Measurements from ENCODE around the gene SPTAN1. TPM values are rescaled to one million over a fixed set of nuclear protein-coding genes. Genes with fewer than 3 reads are reported as not detected.
"Not testable (repeated sequence)": the region's sequence is repeated elsewhere in the genome, so short reads cannot be mapped to it uniquely, and the experiment has no call there.

SPTAN1 gene
- total RNA-seq, 2 donors from 2014 or later: 277 to 336 TPM

GRCh38 chr9:128638580-128638979 is 86.2 kb downstream of the SPTAN1 start:
- no peak for ATAC-seq
- DNase-seq: no peak
- intact Hi-C loops (cut with DNase I): loop anchor here (5.0 to 10.0 kb wide), 2 partner anchors 44 to 46 kb away; partner anchors contain the start of gene SET (in 1 of the 2)

GRCh38 chr9:128640603-128641002 is 88.2 kb downstream of the SPTAN1 start:
- DNase-seq (no peak), ATAC-seq (no peak)
- intact Hi-C loops (cut with DNase I): no loop called here

GRCh38 chr9:128642675-128643245 is 90.4 kb downstream of the SPTAN1 start:
- no peak for ATAC-seq
- no peak for DNase-seq
- intact Hi-C loops (cut with DNase I): no loop called here

GRCh38 chr9:128643519-128644300 is 91.3 kb downstream of the SPTAN1 start:
- no peak for DNase-seq
- no peak for ATAC-seq
- intact Hi-C loops (cut with DNase I): no loop called here

- ATAC-seq: peak; percentile 68 to 76
- DNase-seq: peak; percentile 58
- intact Hi-C loops (cut with DNase I): not testable (repeated sequence)
These were observed 95.8 kb downstream of the SPTAN1 start for GRCh38 chr9:128648206-128648605.

- intact Hi-C loops (cut with DNase I): no loop called here
- ATAC-seq (no peak), DNase-seq (no peak)
These were observed 99.4 kb downstream of the SPTAN1 start for GRCh38 chr9:128651798-128652197.

- no peak for ATAC-seq
- DNase-seq: no peak
- intact Hi-C loops (cut with DNase I): no loop called here
These were observed 101.5 kb downstream of the SPTAN1 start for GRCh38 chr9:128653908-128654307.

- ATAC-seq: no peak
- intact Hi-C loops (cut with DNase I): no loop called here
- DNase-seq: no peak
These were observed 102.1 kb downstream of the SPTAN1 start for GRCh38 chr9:128654481-128654880.

GRCh38 chr9:128656416-128657343 is 104.3 kb downstream of the SPTAN1 start, which contains the start of gene DYNC2I2:
Gene DYNC2I2, minus strand, starts transcription at chr9:128656847. Its CDS starts 121 bp downstream, at chr9:128656726.
- intact Hi-C loops (cut with DNase I): no loop called here
- ATAC-seq: peak; percentile 99
- peak; percentile 99 for DNase-seq

- DNase-seq (no peak), ATAC-seq (no peak)
- intact Hi-C loops (cut with DNase I): no loop called here
These were observed 104.9 kb downstream of the SPTAN1 start for GRCh38 chr9:128657344-128657704.

GRCh38 chr9:128657796-128658195 is 105.4 kb downstream of the SPTAN1 start:
- no peak for ATAC-seq
- intact Hi-C loops (cut with DNase I): no loop called here
- DNase-seq: no peak

GRCh38 chr9:128666481-128666941 is 114.1 kb downstream of the SPTAN1 start:
- ATAC-seq; DNase-seq; intact Hi-C loops (cut with DNase I): not testable (repeated sequence)

- DNase-seq: no peak
- intact Hi-C loops (cut with DNase I): no loop called here
- no peak for ATAC-seq
These were observed 117.4 kb downstream of the SPTAN1 start for GRCh38 chr9:128669786-128670185.

- DNase-seq: no peak
- no peak for ATAC-seq
- intact Hi-C loops (cut with DNase I): no loop called here
These were observed 123.0 kb downstream of the SPTAN1 start for GRCh38 chr9:128675382-128675781.

- DNase-seq (no peak), ATAC-seq (no peak)
- intact Hi-C loops (cut with DNase I): no loop called here
These were observed 125.4 kb downstream of the SPTAN1 start for GRCh38 chr9:128677794-128678193.

Other genes with a start within 250 kb of the SPTAN1 start
- gene TRUB2, start 230.1 kb upstream of the SPTAN1 start, total RNA-seq: 10 to 100 TPM; 23.0 to 26.6 TPM
- gene COQ4, start 229.7 kb upstream of the SPTAN1 start, total RNA-seq: 10 to 100 TPM; 21.2 to 27.7 TPM
- gene SLC27A4, start 212.1 kb upstream of the SPTAN1 start, total RNA-seq: 10 to 100 TPM; 17.6 to 21.7 TPM
- 10 to 100 TPM; 49.8 to 58.0 TPM for gene URM1, start 181.2 kb upstream of the SPTAN1 start, total RNA-seq
- 10 to 100 TPM; 19.1 to 22.8 TPM for gene CERCAM, start 131.7 kb upstream of the SPTAN1 start, total RNA-seq
- 10 to 100 TPM; 12.6 to 19.1 TPM for gene ODF2, start 96.6 kb upstream of the SPTAN1 start, total RNA-seq
- 10 to 100 TPM; 15.5 to 19.1 TPM for gene GLE1, start 47.9 kb upstream of the SPTAN1 start, total RNA-seq
- gene DYNC2I2, start 104.3 kb downstream of the SPTAN1 start, total RNA-seq: 10 to 100 TPM; 12.8 to 20.3 TPM
- 100 to 1,000 TPM; 158 to 191 TPM for gene SET, start 136.6 kb downstream of the SPTAN1 start, total RNA-seq
- gene PKN3, start 149.9 kb downstream of the SPTAN1 start, total RNA-seq: 10 to 100 TPM in 1 of 2 donors, 1 to 10 TPM in 1; 6.2 to 11.2 TPM
- 10 to 100 TPM in 1 of 2 donors, 1 to 10 TPM in 1; 8.3 to 13.8 TPM for gene ZDHHC12, start 171.5 kb downstream of the SPTAN1 start, total RNA-seq
- 10 to 100 TPM; 36.6 to 37.0 TPM for gene ZER1, start 219.3 kb downstream of the SPTAN1 start, total RNA-seq
- gene TBC1D13, start 234.7 kb downstream of the SPTAN1 start, total RNA-seq: 10 to 100 TPM; 15.7 to 16.9 TPM

Measured in left cardiac atrium (tissue), 4 donors.